Left lung (tissue), 10 donors: ENCODE measurements around the gene ABCG4. TPM values are rescaled to one million over a fixed set of nuclear protein-coding genes. Genes with fewer than 3 reads are reported as not detected.
A peak's percentile ranks its signal among the peaks of the same experiment; 100 is the strongest.

Experiments
- ATAC-seq: fragments of 200-7000 bp; cut with Tn5 transposase; one replicate; pipeline ENCODE4 v1.9.1; 2020; ENCODE audit warnings: moderate library complexity
- DNase-seq, 4 donors: peaks; one replicate each; pipeline ENCODE4 v3.0.0-alpha.2; 2013 to 2020
- H3K27ac ChIP-seq, 2 donors: fragments of 200-600 bp; sonication (generic) in 1 of 2; one replicate each; pipeline versions ENCODE4 v1.5.0 to v1.8.0; 2020 to 2021
- H3K27me3 ChIP-seq, 2 donors: fragments of 200-600 bp; sonication (generic) in 1 of 2; one replicate each; pipeline versions ENCODE4 v1.5.0 to v1.8.0; 2020 to 2021
- H3K36me3 ChIP-seq, 2 donors: fragments of 200-600 bp; sonication (generic) in 1 of 2; one replicate each; pipeline versions ENCODE4 v1.5.0 to v1.8.0; 2020 to 2021
- H3K4me1 ChIP-seq, 2 donors: fragments of 200-600 bp; one replicate each; pipeline ENCODE4 v1.8.0; 2021
- H3K4me3 ChIP-seq, 2 donors: fragments of 200-600 bp; sonication (generic) in 1 of 2; one replicate each; pipeline versions ENCODE4 v1.5.0 to v1.8.0; 2020 to 2021; ENCODE audit warnings: mild to moderate bottlenecking in 1 of 2
- H3K9me3 ChIP-seq, 2 donors: fragments of 200-600 bp; sonication (generic) in 1 of 2; one replicate each; pipeline versions ENCODE4 v1.5.0 to v1.8.0; 2020 to 2021
- intact Hi-C, 2 donors: fragments of 100-400 bp; cut with DNase I; formaldehyde crosslinking; loops; one replicate each; pipeline versions ENCODE4 v1.11.2 to v1.14.2; 2022
- polyA plus RNA-seq, 6 donors: library from polyadenylated mRNA; unstranded; fragments of 120-200 nt; gene quantifications; one replicate each; pipeline ENCODE4 v1.2.1, GENCODE V29; 2013; ENCODE audit not compliant: insufficient read length in 6 of 6
- total RNA-seq, 2 donors: library from RNA; stranded (reverse); fragmentation: NEBNext Ultra II Directional; extraction: Animal tissue kit (Norgen Biotek cat#: 25700); gene quantifications; one replicate each; pipeline ENCODE4 v1.2.1, GENCODE V29; 2021
- TF ChIP-seq, protein P1 (sequence below), 2 donors: fragments of 200-600 bp; sonication (generic) in 1 of 2; IDR thresholded peaks; one replicate each; pipeline versions ENCODE4 v1.5.0 to v1.8.0; 2021; ENCODE audit warnings: antibody characterized with exemption in 2 of 2
- donor health status: DM: no; HTN: yes; CAD: no.
- donor health status: DM: no; HTN: no; CAD: no.

Gene ABCG4
- total and polyA plus RNA-seq, 8 donors: 0.26 to 1.5 (median 1.2) TPM

DNA sequence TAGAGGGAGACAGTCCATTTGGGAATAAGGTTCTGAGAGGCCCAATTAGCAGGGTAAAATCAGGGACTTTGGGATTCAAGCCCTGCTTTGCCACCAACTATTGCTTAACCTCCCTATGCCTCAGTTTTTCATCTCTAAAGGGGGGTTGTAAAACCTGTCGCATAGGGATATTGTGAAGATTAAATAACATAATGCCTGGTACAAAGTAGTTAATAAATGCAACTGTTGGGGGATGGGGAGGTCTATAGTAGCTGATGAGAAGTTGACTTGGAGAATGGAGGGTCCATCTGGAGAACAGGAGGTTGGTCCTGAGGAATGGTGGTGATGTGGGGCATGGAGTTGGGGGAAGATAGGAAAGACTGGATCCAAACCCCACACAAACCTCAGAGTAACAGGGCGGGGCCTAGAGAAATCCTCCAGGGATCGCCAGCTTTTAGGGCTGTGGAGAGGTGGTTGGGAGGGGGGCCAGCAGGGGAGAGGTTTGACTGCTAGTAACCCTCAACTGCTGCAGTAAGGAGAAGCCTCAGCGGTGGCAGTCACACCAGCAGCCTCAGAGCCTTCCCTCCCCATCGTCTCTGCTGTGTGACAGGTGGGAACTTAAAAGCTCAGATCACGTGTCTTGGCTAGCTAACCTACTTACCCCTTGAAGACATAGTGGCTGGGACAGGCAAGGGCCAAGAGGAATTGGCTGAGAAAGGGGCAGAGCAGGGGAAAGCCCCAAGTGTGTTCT is 1.1 kb upstream of the ABCG4 start:
- H3K4me1 ChIP-seq: peaks cover 10 to 22% of the 10 kb centered on the region in 2 donors
- H3K36me3 ChIP-seq: no peaks in the 10 kb centered on the region
- peaks cover 11 to 74% of the 10 kb centered on the region in 2 donors for H3K27me3 ChIP-seq
- no peaks in the 10 kb centered on the region for H3K9me3 ChIP-seq
- no peak overlapping the region for H3K4me3 ChIP-seq
- TF ChIP-seq, protein P1, sequence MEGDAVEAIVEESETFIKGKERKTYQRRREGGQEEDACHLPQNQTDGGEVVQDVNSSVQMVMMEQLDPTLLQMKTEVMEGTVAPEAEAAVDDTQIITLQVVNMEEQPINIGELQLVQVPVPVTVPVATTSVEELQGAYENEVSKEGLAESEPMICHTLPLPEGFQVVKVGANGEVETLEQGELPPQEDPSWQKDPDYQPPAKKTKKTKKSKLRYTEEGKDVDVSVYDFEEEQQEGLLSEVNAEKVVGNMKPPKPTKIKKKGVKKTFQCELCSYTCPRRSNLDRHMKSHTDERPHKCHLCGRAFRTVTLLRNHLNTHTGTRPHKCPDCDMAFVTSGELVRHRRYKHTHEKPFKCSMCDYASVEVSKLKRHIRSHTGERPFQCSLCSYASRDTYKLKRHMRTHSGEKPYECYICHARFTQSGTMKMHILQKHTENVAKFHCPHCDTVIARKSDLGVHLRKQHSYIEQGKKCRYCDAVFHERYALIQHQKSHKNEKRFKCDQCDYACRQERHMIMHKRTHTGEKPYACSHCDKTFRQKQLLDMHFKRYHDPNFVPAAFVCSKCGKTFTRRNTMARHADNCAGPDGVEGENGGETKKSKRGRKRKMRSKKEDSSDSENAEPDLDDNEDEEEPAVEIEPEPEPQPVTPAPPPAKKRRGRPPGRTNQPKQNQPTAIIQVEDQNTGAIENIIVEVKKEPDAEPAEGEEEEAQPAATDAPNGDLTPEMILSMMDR (IDR thresholded peaks at IDR 0.05): no peak
- no peak overlapping the region for H3K27ac ChIP-seq
- DNase-seq (no peak), ATAC-seq (no peak)
- intact Hi-C loops: no loop called here

DNA sequence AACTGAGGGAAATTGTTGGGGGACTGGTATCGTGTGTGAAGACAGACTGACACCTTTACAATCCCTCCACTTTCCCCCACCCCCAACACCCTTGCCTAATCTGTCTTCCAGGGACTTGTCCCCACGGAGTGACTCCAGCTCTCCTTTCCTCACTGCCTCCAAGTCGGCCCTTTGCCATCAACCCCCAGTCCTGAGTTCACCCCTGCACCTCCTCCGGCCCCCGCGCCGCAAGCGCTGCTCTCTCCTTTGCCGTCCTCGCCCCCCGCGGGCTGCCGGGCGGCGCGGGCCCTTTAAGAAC is 183 bp upstream of the ABCG4 start:
- peaks cover 11 to 76% of the 10 kb centered on the region in 2 donors for H3K27me3 ChIP-seq
- TF ChIP-seq, protein P1 (IDR thresholded peaks at IDR 0.05): no peak
- peak overlapping the region; percentile 46 to 53 for H3K4me3 ChIP-seq
- peak in 1 of 4 donors; percentile 11 for DNase-seq
- H3K9me3 ChIP-seq: no peaks in the 10 kb centered on the region
- intact Hi-C loops: no loop called here
- no peak for ATAC-seq
- no peak overlapping the region for H3K27ac ChIP-seq
- peaks cover 10 to 22% of the 10 kb centered on the region in 2 donors for H3K4me1 ChIP-seq
- H3K36me3 ChIP-seq: no peaks in the 10 kb centered on the region

DNA sequence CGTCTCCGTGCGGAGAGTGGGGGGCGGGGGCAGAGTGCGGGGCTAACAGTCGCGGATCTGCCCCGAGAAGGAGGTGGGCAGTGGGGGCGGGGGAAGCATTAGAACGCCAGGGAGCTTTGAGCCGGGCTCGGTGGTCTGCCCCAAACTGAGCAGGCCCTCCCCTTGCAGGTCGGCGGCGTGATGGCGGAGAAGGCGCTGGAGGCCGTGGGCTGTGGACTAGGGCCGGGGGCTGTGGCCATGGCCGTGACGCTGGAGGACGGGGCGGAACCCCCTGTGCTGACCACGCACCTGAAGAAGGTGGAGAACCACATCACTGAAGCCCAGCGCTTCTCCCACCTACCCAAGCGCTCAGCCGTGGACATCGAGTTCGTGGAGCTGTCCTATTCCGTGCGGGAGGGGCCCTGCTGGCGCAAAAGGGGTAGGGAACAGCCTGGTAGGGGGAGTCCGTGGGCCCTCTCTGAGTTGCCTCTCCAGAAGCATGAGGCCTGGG is 979 bp downstream of the ABCG4 start:
- no peaks in the 10 kb centered on the region for H3K9me3 ChIP-seq
- TF ChIP-seq, protein P1 (IDR thresholded peaks at IDR 0.05): no peak
- H3K4me3 ChIP-seq: no peak overlapping the region
- no peak overlapping the region for H3K27ac ChIP-seq
- peaks cover 10 to 18% of the 10 kb centered on the region in 2 donors for H3K4me1 ChIP-seq
- DNase-seq (no peak), ATAC-seq (no peak)
- peaks cover 11 to 76% of the 10 kb centered on the region in 2 donors for H3K27me3 ChIP-seq
- intact Hi-C loops: no loop called here
- no peaks in the 10 kb centered on the region for H3K36me3 ChIP-seq

DNA sequence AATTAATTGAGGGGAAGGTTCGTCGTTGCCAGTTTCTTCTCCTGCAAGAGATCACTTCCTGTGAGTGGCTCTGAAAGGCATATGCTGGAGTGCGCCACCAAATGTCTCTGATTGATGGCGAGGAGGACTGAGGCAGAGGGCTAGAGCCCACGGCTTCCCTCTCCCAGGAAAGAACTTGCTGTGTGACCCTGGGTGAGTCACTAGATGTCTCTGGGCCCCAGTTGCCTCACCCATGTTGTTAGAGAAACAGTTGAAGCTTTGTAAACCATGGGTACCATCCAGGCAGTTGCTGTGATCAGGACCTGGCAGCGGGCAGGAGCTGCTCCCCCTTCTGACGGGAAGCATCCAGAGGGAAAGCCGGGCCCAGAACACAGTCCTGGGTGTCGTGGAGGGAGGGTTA is 3.2 kb downstream of the ABCG4 start:
- ATAC-seq: no peak
- Histone ChIP-seq H3K27me3 (peaks cover 11 to 59% of the 10 kb centered on the region in 2 donors), H3K4me3 (no peak overlapping the region), H3K9me3 (no peaks in the 10 kb centered on the region), H3K36me3 (no peaks in the 10 kb centered on the region), H3K27ac (no peak overlapping the region), H3K4me1 (peaks cover 10 to 16% of the 10 kb centered on the region in 2 donors)
- TF ChIP-seq, protein P1 (IDR thresholded peaks at IDR 0.05): no peak
- DNase-seq: no peak
- intact Hi-C loops: no loop called here

- Histone ChIP-seq H3K9me3 (no peaks in the 10 kb centered on the region), H3K27me3 (peaks cover 11 to 53% of the 10 kb centered on the region in 2 donors), H3K36me3 (no peaks in the 10 kb centered on the region), H3K27ac (no peak overlapping the region), H3K4me1 (peaks cover 10 to 16% of the 10 kb centered on the region in 2 donors), H3K4me3 (no peak overlapping the region)
- DNase-seq: no peak
- no peak for ATAC-seq
- intact Hi-C loops: no loop called here
- TF ChIP-seq, protein P1 (IDR thresholded peaks at IDR 0.05): no peak
Observed at GRCh38 chr11:119152604-119153003, 3.8 kb downstream of the ABCG4 start.
